Duodenal mucosa (tissue), 2 donors: ENCODE measurements around the gene AKT1S1.
A peak's percentile ranks its signal among the peaks of the same experiment; 100 is the strongest.

Experiments used
- H3K27ac ChIP-seq: one replicate; pipeline ENCODE4 v1.7.0; 2013; ENCODE audit warnings: low read depth, low read length
- H3K27me3 ChIP-seq, 2 donors: one replicate each; pipeline ENCODE4 v1.7.0; 2013; ENCODE audit warnings: low read length in 2 of 2, control low read depth in 1 of 2; ENCODE audit not compliant: insufficient read depth in 2 of 2, control insufficient read depth in 1 of 2
- H3K36me3 ChIP-seq, 2 donors: one replicate each; pipeline ENCODE4 v1.7.0; 2013; ENCODE audit warnings: low read length in 2 of 2, control low read depth in 1 of 2; ENCODE audit not compliant: insufficient read depth in 2 of 2, control insufficient read depth in 1 of 2
- H3K4me1 ChIP-seq, 2 donors: one replicate each; pipeline ENCODE4 v1.7.0; 2013; ENCODE audit warnings: low read length in 2 of 2, control low read depth in 1 of 2; ENCODE audit not compliant: insufficient read depth in 2 of 2, control insufficient read depth in 1 of 2
- H3K4me3 ChIP-seq, 2 donors: one replicate each; pipeline ENCODE4 v1.7.0; 2013; ENCODE audit warnings: low read length in 2 of 2, low read depth in 1 of 2
- H3K9ac ChIP-seq, 2 donors: one replicate each; pipeline ENCODE4 v1.7.0; 2013; ENCODE audit warnings: low read length in 2 of 2, low read depth in 1 of 2
- H3K9me3 ChIP-seq, 2 donors: one replicate each; pipeline ENCODE4 v1.7.0; 2013; ENCODE audit warnings: low read length in 2 of 2, control low read depth in 1 of 2; ENCODE audit not compliant: control insufficient read depth in 1 of 2

AKT1S1 gene

DNA sequence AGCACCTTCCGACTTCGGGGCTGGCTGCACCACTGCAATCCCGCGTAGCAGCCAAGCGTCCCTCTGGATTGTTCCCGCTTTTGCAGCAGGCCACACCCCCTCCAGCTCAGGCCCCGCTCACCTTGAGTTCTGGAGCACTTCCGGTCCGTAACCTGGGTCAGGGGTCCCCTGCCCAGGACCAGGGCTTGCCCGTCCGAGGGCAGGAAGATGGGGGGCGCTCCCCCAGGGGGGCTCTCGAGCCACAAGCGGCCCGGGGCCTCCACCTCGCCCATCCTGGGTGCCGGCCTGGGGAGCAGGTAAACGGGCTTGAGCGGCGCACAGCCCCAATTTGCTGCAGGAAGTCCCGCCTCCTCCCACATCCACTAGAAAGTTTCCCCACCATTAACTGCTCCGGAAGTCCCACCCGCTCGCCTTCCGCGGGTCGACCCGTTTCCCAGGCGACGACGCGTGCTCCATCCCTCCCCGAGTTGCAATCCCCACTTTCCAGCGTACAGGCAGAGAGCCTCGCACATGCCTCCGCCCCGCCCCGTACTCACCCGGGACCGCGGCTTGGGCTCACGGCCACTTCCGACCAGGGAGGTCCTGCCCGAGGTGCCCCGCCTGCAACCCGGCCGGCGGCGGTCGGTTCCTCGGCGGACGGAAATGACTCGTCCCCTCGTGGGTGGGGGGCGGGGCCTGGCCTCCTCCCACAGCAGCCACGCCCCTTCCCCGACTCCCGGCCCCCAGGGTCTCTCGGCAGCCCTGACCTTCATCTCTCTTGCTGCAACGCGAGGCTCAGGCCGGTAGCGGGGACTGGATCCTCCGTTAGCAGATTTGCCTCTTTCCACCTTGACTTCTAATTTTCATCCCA is 10.0 kb downstream of the AKT1S1 start, which contains the start of gene PNKP:
Gene PNKP, minus strand, starts transcription at position 644 of the 850 bp plus-strand sequence. Its CDS starts 372 bp downstream, at position 272.
- peaks cover 13 to 21% of the 10 kb centered on the region in 2 donors for H3K36me3 ChIP-seq
- no peaks in the 10 kb centered on the region for H3K27me3 ChIP-seq
- peak within 1 kb of the TSS; percentile 68 to 78 for H3K9ac ChIP-seq
- no peaks in the 10 kb centered on the region for H3K9me3 ChIP-seq
- H3K4me1 ChIP-seq, result peaks cover 34 to 45% of the 10 kb centered on the region in 2 donors
- H3K4me3 ChIP-seq, result peak within 1 kb of the TSS; percentile 69 to 97
- H3K27ac ChIP-seq, result peak within 1 kb of the TSS; percentile 95

DNA sequence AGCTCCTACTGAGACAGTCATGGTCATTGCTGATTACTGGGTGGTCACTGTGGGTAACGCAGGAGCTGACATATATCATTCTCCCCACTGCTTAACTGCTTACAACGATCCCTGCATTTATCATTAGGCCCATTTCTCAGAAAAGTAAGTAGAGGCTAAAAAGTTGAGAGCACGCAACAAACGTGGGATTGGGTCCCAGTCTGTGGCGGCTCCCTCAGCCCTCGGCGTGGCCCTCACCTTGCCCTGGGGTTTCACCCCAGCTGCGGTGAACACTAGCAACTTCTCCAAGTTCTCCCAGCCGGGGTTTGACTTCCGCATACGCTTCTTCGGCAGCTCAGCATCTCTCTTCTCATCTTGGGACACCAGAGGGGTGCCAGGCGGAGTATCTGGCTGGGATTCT is 12.3 kb downstream of the AKT1S1 start:
- Histone ChIP-seq H3K9me3 (no peaks in the 10 kb centered on the region), H3K27me3 (no peaks in the 10 kb centered on the region), H3K9ac (no peak overlapping the region), H3K4me3 (peak overlapping the region in 1 of 2 donors; percentile 17), H3K4me1 (peaks cover 22 to 31% of the 10 kb centered on the region in 2 donors), H3K27ac (no peak overlapping the region), H3K36me3 (peaks cover 19 to 33% of the 10 kb centered on the region in 2 donors)

DNA sequence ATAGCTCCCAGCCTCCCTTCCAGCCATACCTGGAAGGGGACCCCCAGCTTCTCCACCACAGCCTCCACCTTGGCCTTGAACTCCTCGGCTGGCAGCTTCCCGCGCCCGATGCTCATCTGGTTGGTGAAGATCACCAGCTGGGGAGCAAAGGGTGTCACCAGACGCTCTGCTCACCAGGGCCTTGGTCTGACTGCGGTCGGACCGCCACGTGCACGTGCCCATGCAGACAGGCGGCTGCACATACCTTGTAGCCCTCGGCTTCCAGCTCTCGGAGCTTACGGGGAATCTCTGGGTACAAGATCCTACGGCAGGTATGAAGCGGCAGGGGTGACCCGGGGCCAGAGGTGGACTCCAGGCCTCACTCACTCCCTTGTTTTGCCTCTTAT is 13.2 kb downstream of the AKT1S1 start:
- Histone ChIP-seq H3K27ac (no peak overlapping the region), H3K9ac (no peak overlapping the region), H3K27me3 (no peaks in the 10 kb centered on the region), H3K4me1 (peaks cover 22 to 27% of the 10 kb centered on the region in 2 donors), H3K36me3 (peaks cover 24 to 38% of the 10 kb centered on the region in 2 donors), H3K4me3 (no peak overlapping the region), H3K9me3 (no peaks in the 10 kb centered on the region)

DNA sequence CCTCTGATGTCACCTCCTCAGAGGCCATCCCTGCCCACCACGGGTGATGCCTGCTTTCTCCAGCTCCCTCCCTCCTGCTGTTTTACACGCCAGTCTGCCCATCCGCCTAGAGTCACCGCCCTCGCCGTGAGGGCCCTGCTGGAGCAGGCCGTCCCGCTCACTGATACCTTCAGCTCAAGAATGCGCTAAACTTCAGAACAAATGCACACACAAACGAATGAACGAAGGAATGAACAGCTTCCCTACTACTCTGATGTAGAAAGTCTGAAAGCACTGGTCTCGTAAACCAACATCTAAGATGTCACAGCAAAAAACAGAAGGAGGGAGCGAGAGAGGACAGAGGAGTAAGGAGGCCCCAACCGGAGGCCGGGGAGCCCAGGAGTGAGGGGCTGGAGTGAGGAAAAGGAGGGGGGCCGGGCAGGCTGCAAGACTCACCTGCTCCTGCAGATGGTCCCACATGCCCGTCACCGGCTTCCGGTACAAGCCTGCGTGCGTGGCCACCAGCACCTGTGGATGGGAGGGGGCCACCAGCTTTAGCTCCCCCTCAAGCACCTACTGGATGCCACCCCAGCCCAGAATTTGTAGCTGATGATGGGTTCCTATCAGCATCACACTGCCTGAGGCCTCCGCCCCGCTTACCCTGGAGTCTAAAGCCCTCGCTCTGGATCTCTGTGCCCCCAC is 13.8 kb downstream of the AKT1S1 start:
- Histone ChIP-seq H3K27ac (no peak overlapping the region), H3K9me3 (no peaks in the 10 kb centered on the region), H3K4me3 (no peak overlapping the region), H3K4me1 (peaks cover 22% of the 10 kb centered on the region in 2 donors), H3K27me3 (no peaks in the 10 kb centered on the region), H3K36me3 (peaks cover 24 to 43% of the 10 kb centered on the region in 2 donors), H3K9ac (no peak overlapping the region)

DNA sequence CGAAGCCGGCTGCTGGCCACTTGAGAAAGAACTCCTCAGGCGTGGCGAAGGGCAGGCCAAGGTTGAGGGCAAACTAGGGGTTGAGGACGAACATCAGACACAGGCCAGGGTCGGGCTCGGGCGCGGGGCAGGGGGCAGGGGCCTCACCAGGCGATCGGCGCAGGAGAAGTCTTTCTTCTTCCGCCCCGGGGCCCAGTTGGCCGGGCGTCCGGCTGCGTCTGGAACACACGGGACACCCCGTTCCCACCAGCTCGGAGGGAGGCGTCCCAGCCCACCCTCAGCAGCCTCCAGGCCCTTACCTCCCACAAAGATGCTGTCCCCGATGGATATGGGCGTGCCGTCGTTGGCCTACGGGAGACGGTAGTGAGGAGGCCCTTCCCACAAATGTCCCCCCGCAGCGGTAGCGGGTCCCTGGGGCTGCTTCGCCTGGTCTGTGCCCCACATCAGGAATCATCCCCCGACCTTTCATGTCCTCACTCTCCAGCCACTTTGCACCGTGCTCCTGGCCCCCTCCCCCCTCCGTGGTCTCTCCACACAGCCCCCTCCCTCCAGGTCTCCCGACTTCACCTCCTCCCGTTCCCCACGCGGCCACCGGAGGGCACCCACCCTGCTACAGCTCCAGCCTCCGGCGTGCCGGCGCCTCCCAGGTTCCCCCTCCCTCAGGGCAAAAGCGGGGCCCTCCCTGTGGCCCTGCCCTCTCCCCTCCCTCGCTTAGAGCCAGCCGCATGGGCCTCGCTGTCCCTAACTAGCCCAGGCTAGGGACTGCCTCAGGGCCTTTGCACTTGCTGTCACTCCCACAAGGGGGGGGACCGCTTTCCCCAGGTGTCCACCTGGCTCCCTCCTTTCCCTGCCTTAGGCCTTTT is 14.5 kb downstream of the AKT1S1 start:
- Histone ChIP-seq H3K27me3 (no peaks in the 10 kb centered on the region), H3K27ac (no peak overlapping the region), H3K4me1 (peaks cover 18 to 22% of the 10 kb centered on the region in 2 donors), H3K36me3 (peaks cover 24 to 51% of the 10 kb centered on the region in 2 donors), H3K9me3 (no peaks in the 10 kb centered on the region), H3K4me3 (no peak overlapping the region), H3K9ac (no peak overlapping the region)

DNA sequence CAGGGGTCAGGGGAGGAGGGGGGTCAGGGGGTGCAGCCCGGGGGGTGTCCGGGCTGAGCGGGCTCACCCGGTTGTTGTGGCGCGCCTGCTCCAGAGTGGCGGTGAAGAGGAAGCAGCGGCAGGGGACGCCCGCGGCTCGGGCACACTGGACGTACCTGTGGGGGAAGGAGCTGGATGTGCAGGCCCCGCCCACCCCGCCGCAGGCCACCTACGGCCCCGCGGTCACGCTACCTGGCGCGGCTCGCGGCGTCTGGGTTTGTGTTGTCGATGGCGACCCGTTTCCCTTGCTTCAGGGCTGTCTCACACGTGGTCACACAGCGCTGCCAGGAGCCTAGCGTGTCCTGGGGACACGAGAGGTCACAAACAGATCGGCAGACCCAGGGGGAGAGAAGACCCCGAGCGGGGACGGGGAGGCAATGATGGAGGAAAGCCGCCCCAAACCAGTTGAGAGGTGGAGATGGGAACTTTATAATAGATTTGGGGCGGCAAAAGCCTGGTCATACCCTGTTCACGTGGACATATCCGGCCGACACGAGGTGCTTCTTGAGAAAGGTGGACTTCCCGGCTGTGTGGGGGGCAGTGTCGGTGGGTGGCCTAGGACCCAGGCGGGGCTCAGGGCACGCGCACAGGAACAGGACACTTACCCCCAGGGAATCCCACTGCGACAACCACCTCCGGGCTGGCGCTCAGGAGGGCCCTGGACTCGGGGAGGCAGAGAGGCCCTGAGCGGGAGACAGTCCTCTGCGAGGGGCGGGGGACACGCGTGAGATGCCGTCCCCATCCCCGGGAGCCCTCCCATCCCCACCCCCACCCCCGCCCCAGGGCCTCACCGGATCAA is 15.4 kb downstream of the AKT1S1 start:
- Histone ChIP-seq H3K4me3 (no peak overlapping the region), H3K27me3 (no peaks in the 10 kb centered on the region), H3K36me3 (peaks cover 24 to 59% of the 10 kb centered on the region in 2 donors), H3K4me1 (peaks cover 18 to 22% of the 10 kb centered on the region in 2 donors), H3K9ac (no peak overlapping the region), H3K9me3 (no peaks in the 10 kb centered on the region), H3K27ac (no peak overlapping the region)

DNA sequence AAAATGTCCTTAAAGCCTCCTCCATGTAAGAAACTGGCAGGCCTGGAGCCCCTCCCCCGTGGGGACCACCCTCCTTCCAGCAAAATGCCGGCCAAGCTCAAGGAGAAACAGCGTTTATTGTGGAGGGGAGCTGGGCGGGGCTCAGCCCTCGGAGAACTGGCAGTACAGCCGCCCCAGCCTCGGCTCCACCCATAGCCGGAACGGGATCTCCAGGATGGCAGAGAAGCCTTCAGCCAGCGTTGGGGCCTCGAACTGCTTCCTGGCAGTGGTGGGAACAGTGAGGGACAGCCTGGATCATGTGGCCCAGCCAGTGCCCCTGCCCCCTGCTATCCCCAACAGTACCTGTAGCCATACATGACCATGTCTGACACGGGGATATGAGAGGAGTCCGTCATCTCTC is 16.0 kb downstream of the AKT1S1 start:
- no peaks in the 10 kb centered on the region for H3K9me3 ChIP-seq
- no peak overlapping the region for H3K9ac ChIP-seq
- no peaks in the 10 kb centered on the region for H3K27me3 ChIP-seq
- no peak overlapping the region for H3K4me3 ChIP-seq
- peaks cover 11 to 15% of the 10 kb centered on the region in 2 donors for H3K4me1 ChIP-seq
- H3K36me3 ChIP-seq, result peaks cover 24 to 63% of the 10 kb centered on the region in 2 donors
- no peak overlapping the region for H3K27ac ChIP-seq

DNA sequence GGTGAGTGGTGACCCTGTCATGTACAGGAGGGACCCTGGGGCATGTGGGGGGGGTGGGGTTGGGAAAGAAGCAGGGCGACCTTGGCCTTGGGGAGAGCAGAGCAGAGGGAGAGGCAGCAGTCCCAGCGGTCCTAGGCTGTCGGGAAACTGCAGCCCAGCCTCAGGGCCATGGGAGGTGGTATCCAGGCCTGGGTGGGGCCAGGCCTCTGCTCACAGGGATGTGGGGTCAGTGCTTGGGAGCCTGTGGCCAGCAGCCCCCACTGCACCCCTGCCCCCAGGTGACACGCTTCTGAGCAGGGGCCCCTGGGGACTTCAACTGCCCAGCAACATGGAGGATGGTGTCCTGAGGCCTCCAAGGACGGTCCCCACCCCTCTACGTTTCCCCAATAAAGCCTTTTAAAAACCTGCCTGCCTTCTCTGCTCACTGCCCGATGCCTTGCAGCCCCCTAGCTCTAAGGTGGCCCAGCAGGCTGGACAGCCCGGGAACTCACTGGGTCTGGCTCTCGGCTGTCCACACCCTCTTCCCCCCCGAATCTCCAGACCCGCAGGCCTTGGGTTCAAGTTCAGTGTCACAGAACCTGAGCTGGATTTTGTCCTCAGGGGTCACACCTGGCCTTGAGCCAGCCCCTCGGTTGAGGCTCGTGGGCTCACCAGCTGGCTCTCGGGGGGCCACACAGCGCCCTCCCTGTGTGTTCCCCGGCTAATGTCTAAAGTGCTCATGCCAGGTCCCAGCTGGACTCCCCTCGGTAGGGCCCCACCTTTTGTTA is 16.6 kb downstream of the AKT1S1 start:
- no peaks in the 10 kb centered on the region for H3K27me3 ChIP-seq
- peaks cover 6 to 10% of the 10 kb centered on the region in 2 donors for H3K4me1 ChIP-seq
- H3K36me3 ChIP-seq, result peaks cover 24 to 69% of the 10 kb centered on the region in 2 donors
- H3K4me3 ChIP-seq, result no peak overlapping the region
- H3K9me3 ChIP-seq, result no peaks in the 10 kb centered on the region
- no peak overlapping the region for H3K9ac ChIP-seq
- H3K27ac ChIP-seq, result no peak overlapping the region
